Psoas muscle (tissue), 8 donors: ENCODE data around the gene CCDC120. TPM values are rescaled to one million over a fixed set of nuclear protein-coding genes. Genes with fewer than 3 reads are reported as not detected.

Experiments
- ATAC-seq, 4 donors: fragments of 200-7000 bp; cut with Tn5 transposase; one replicate each; pipeline ENCODE4 v1.9.1; 2020; ENCODE audit warnings: moderate library complexity in 3 of 4, mild to moderate bottlenecking in 2 of 4
- DNase-seq, 2 donors: peaks; one replicate each; pipeline ENCODE4 v3.0.0-alpha.2; 2020
- H3K27ac ChIP-seq: fragments of 200-600 bp; one replicate; pipeline ENCODE4 v1.8.0; 2022
- H3K27me3 ChIP-seq, 3 donors: fragments of 200-600 bp in 1 of 3; one replicate each; pipeline versions ENCODE4 v1.6.1 to v1.8.0; 2013 to 2022; ENCODE audit warnings: low read length in 2 of 3, mild to moderate bottlenecking in 2 of 3, moderate library complexity in 1 of 3; ENCODE audit not compliant: insufficient read depth in 3 of 3
- H3K36me3 ChIP-seq, 2 donors: fragments of 200-600 bp in 1 of 2; one replicate each; pipeline versions ENCODE4 v1.6.1 to v1.8.0; 2013 to 2022; ENCODE audit warnings: low read depth in 1 of 2, mild to moderate bottlenecking in 1 of 2, moderate library complexity in 1 of 2; ENCODE audit not compliant: insufficient read depth in 1 of 2
- H3K4me1 ChIP-seq: fragments of 200-600 bp; one replicate; pipeline ENCODE4 v1.8.0; 2022
- H3K4me3 ChIP-seq: fragments of 200-600 bp; one replicate; pipeline ENCODE4 v1.8.0; 2022; ENCODE audit warnings: mild to moderate bottlenecking
- H3K9me3 ChIP-seq: fragments of 200-600 bp; one replicate; pipeline ENCODE4 v1.8.0; 2022
- WGBS, 3 donors: extraction: QIAGEN DNeasy Blood & Tissue Kit; methylation state at CpG; one replicate each; pipeline versions ENCODE4 v1.1.6 to v1.1.7; 2013; 5-methylcytosine and 5-hydroxymethylcytosine counted together
- intact Hi-C, 2 donors: fragments of 100-400 bp; cut with DNase I; formaldehyde crosslinking; loops; one replicate each; pipeline versions ENCODE4 v1.11.0 to v1.14.2; 2022
- polyA plus RNA-seq, 3 donors: library from polyadenylated mRNA; stranded (reverse); fragments of 200-250 nt; gene quantifications; one replicate each; pipeline ENCODE4 v1.2.3, GENCODE V29; 2013
- total RNA-seq, 4 donors: library from RNA; stranded (reverse); fragmentation: NEBNext Ultra II Directional in 2 of 4; extraction: Animal tissue kit (Norgen Biotek cat#: 25700) in 2 of 4; gene quantifications; one replicate each; pipeline versions ENCODE4 v1.2.1 to v1.2.4, GENCODE V29; 2021 to 2023
- TF ChIP-seq, protein P1 (sequence below): fragments of 200-600 bp; IDR thresholded peaks from one replicate; pipeline ENCODE4 v1.8.0; 2022; ENCODE audit warnings: antibody characterized with exemption
- donor health status: healthy with polysubstance abuse.
- donor health status: DM: no; HTN: no; CAD: no; lungs with moderate emphysema.
- donor health status: Bipolar disorder and iron deficiency.
- donor health status: healthy.
- donor health status: DM: yes; HTN: yes; CAD: no.
- donor health status: DM: no; HTN: no; CAD: no.
- donor health status: DM: no; HTN: no; CAD: no.
- donor health status: DM: yes; HTN: yes; CAD: no.

The CCDC120 gene
- total and polyA plus RNA-seq, 7 donors, result 0.40 to 1.2 (median 0.76) TPM

DNA sequence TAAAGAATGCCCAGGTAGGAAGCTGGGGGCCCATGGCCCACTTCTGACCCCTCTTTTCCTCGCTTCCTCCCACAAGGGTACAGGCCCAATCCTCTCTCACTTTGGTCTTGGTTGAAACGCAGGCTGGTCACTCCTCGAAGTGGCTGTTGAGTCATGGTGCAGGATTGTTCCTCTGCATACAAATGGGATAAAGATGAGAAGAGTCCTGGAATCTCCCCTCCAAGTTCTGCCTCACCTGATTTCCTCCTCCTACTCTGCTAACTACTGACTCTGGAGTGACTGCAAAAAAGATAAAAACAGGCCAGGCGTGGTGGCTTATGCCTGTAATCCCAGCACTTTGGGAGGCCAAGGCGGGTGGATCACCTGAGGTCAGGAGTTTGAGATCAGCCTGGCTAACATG lies 19.1 kb downstream of the CCDC120 start:
- Histone ChIP-seq H3K4me1 (peaks cover 4% of the 10 kb centered on the region), H3K4me3 (no peak overlapping the region), H3K27ac (peak overlapping the region; percentile 95), H3K9me3 (no peaks in the 10 kb centered on the region), H3K27me3 (no peaks in the 10 kb centered on the region), H3K36me3 (peaks cover 0 to 19% of the 10 kb centered on the region in 2 donors)
- ATAC-seq (no peak), DNase-seq (no peak)
- TF ChIP-seq, protein P1, sequence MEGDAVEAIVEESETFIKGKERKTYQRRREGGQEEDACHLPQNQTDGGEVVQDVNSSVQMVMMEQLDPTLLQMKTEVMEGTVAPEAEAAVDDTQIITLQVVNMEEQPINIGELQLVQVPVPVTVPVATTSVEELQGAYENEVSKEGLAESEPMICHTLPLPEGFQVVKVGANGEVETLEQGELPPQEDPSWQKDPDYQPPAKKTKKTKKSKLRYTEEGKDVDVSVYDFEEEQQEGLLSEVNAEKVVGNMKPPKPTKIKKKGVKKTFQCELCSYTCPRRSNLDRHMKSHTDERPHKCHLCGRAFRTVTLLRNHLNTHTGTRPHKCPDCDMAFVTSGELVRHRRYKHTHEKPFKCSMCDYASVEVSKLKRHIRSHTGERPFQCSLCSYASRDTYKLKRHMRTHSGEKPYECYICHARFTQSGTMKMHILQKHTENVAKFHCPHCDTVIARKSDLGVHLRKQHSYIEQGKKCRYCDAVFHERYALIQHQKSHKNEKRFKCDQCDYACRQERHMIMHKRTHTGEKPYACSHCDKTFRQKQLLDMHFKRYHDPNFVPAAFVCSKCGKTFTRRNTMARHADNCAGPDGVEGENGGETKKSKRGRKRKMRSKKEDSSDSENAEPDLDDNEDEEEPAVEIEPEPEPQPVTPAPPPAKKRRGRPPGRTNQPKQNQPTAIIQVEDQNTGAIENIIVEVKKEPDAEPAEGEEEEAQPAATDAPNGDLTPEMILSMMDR, result no peak
- intact Hi-C loops, result no loop called here
- WGBS, 3 donors, result 70 to 87% (median 83%) methylated on average over 5 of the region's 5 CpGs

DNA sequence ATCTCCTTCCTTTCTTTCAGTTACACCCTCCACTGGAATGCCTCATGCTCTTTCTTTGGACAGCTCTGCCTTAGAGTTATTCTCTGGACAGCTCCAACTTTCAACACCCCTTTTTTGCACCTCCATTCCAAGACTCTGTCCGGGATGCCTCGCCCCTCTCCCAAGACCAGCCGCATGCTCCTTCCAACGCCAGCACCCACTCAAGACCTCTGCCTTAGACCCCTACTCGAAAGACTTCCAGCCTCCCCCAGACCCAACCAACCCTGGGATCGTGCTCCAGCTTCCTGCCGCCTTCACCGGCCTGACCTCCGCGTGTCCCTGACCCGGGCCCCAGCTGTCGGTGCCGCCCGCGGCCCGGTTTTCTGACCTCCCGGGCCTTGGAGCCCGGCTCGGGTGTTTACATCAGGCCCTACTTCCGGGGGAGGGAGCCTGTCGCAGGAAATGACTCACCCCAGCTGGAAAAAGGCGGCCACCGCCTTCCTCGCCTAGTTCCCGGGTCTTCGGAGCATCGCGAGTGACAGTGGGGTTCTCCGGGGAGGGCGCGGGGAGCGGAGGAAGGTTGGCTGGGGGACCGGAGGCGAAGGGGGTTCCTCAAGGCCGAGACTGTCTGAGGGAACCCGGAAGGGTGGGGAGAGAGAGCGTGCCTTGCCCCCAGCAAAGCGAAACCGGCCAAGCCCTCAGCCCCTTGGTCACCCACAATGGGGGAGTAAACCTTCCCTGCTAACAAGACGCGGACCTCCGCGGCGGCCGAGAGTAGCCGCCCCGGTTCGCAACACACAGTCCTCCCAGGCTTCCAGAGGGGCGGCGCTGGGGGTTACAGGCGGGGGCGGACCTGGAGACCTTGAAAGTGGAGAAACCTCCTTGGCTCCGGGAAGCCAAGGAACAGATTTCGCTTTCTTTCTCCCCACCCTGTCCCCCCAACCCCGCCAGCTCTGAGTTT lies 21.0 kb downstream of the CCDC120 start, which contains the start of gene WDR45:
Gene WDR45, minus strand, starts transcription at position 399 of the 940 bp plus-strand sequence. CDS start 1,792 bp downstream, outside the sequence.
- 0 to 34% (median 1%) methylated on average over 37 to 55 of the region's 55 CpGs for WGBS, 3 donors
- intact Hi-C loops, result no loop called here

DNA sequence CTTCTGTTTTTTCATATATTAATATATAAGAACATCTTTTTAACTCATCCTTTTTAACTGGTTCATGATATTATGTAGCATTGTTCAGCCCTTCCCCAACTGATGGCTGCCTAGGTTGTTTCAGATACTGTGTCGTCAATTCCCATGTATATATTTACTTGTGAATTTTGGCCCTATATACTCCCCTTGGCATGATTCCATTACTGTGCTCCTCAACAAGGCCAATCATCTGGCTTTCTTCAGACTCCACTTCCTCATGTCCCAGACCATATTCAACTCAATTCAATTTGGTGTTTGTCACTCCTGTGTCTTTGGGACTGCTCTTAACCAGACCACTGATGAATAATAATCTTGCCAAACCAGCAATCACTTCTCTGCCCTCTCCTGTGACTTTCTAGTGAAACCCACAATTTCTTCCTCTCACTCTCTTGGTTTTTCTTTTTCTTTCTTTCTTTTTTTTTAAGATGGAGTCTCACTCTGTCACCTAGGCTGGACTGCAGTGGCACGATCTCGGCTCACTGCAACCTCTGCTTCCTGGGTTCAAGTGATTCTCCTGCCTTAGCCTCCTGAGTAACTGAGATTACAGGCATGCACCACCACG lies 23.6 kb downstream of the CCDC120 start:
- H3K4me1 ChIP-seq, result no peaks in the 10 kb centered on the region
- H3K27ac ChIP-seq, result no peak overlapping the region
- 74 to 81% (median 75%) methylated on average over 3 to 4 of the region's 4 CpGs for WGBS, 3 donors
- H3K9me3 ChIP-seq, result no peaks in the 10 kb centered on the region
- intact Hi-C loops, result no loop called here
- no peak overlapping the region for H3K4me3 ChIP-seq
- DNase-seq (no peak), ATAC-seq (no peak)
- no peaks in the 10 kb centered on the region for H3K27me3 ChIP-seq
- TF ChIP-seq, protein P1, result no peak
- H3K36me3 ChIP-seq, result peaks cover 0 to 1% of the 10 kb centered on the region in 2 donors

More for the DNA sequence above, 21.0 kb downstream of the CCDC120 start, which contains the start of gene WDR45:
- H3K4me3 ChIP-seq, result peak within 1 kb of the TSS; percentile 78
- H3K27ac ChIP-seq, result peak within 1 kb of the TSS; percentile 95
- peaks cover 0 to 17% of the 10 kb centered on the region in 2 donors for H3K36me3 ChIP-seq
- H3K9me3 ChIP-seq, result no peaks in the 10 kb centered on the region
- DNase-seq, result peak; percentile 73 to 89
- H3K27me3 ChIP-seq, result no peaks in the 10 kb centered on the region
- H3K4me1 ChIP-seq, result no peaks in the 10 kb centered on the region
- peak; percentile 85 to 96 (median 90) for ATAC-seq
- TF ChIP-seq, protein P1, result no peak

DNA sequence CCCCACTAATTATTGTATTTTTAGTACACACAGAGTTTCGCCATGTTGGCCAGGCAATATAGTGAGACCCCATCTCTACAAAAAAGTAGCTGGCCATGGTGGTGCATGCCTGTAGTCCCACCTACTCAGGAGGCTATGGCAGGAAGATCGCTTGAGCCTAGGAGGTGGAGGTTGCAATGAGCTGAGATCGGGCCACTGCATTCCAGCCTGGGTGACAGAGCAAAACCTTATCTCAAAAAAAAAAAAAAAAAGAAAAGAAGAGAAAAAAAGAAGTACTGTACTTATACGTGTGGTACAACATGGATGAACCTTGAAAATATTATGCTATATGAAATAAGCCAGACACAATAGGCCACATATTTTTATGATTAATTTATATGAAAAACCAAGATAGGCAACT lies 30.8 kb downstream of the CCDC120 start:
- intact Hi-C loops, result no loop called here
- ATAC-seq, result no peak
- WGBS, 3 donors, result 86 to 90% (median 88%) methylated on average over 3 to 4 of the region's 4 CpGs
- Histone ChIP-seq H3K36me3 (no peaks in the 10 kb centered on the region), H3K4me3 (no peak overlapping the region), H3K9me3 (no peaks in the 10 kb centered on the region), H3K27me3 (no peaks in the 10 kb centered on the region), H3K4me1 (no peaks in the 10 kb centered on the region), H3K27ac (no peak overlapping the region)
- no peak for DNase-seq
- TF ChIP-seq, protein P1, result no peak
